Erythroblast (primary cell): ENCODE measurements around the gene FASN.

Experiments used
- GATA1 ChIP-seq: IDR thresholded peaks from 2 replicates; pipeline ENCODE4 v1.6.1; 2011; ENCODE audit warnings: low read depth, mild to moderate bottlenecking, control low read depth, low read length, moderate library complexity
- POLR2A ChIP-seq: IDR thresholded peaks from 2 replicates; pipeline ENCODE4 v1.6.1; 2011; ENCODE audit warnings: mild to moderate bottlenecking, low read length

- no peak for TF ChIP-seq POLR2A
- no peak for TF ChIP-seq GATA1
These were observed 8.8 kb upstream of the FASN start for GRCh38 chr17:82106688-82107305.
